HepG2 (cell line): Measurements from ENCODE around the gene SYTL1.

Experiments used
- AGO1 ChIP-seq: fragments of 200-400 bp; formaldehyde crosslinking; IDR thresholded peaks from 2 replicates; pipeline ENCODE4 v1.6.1; 2017; ENCODE audit warnings: mild to moderate bottlenecking, low read depth, low read length, moderate library complexity; ENCODE audit not compliant: poor library complexity, severe bottlenecking
- BHLHE40 ChIP-seq: IDR thresholded peaks from 2 replicates; pipeline ENCODE4 v1.6.1; 2011; ENCODE audit warnings: low read length, improper control_type of control experiment
- CCAR2 ChIP-seq: fragments of 200-400 bp; formaldehyde crosslinking; optimal IDR thresholded peaks from 2 replicates; pipeline ENCODE3; 2018; ENCODE audit warnings: low read depth, mild to moderate bottlenecking, low read length, moderate library complexity
- ELF1 ChIP-seq: sonication (generic); formaldehyde crosslinking; IDR thresholded peaks from 2 replicates; pipeline ENCODE4 v1.4.0; 2020; ENCODE audit warnings: missing genetic modification reagents
- GABPA ChIP-seq, 2 experiments: IDR thresholded peaks; 2 replicates each; pipeline ENCODE4 v1.6.1; 2011 to 2016; ENCODE audit warnings: low read depth in 2 of 2, low read length in 1 of 2, missing biosample characterization in 1 of 2, missing genetic modification characterization in 1 of 2
- NR3C1 ChIP-seq: sonication (generic); formaldehyde crosslinking; IDR thresholded peaks from 2 replicates; pipeline ENCODE4 v1.4.0; 2020; ENCODE audit warnings: missing genetic modification reagents
- ZBTB7A ChIP-seq: sonication (generic); formaldehyde crosslinking; IDR thresholded peaks from 2 replicates; pipeline ENCODE4 v1.8.0; 2022; ENCODE audit warnings: mild to moderate bottlenecking, missing genetic modification reagents
- ZNF256 ChIP-seq: sonication (generic); formaldehyde crosslinking; conservative IDR thresholded peaks from 2 replicates; pipeline ENCODE4 v1.4.0; 2020; ENCODE audit warnings: missing genetic modification reagents
- ZNF354B ChIP-seq: sonication (generic); formaldehyde crosslinking; IDR thresholded peaks from 2 replicates; pipeline ENCODE4 v1.8.0; 2022; ENCODE audit warnings: mild to moderate bottlenecking, missing genetic modification reagents
- ZNF530 ChIP-seq: sonication (generic); formaldehyde crosslinking; IDR thresholded peaks from 2 replicates; pipeline ENCODE4 v1.5.0; 2020; ENCODE audit warnings: low read depth, mild to moderate bottlenecking, missing genetic modification reagents
- TF ChIP-seq, protein P1 (sequence below), 2 experiments: IDR thresholded peaks; 2 replicates each; pipeline ENCODE4 v1.6.1; 2011 to 2012; ENCODE audit warnings: low read length in 2 of 2, borderline replicate concordance in 1 of 2, low read depth in 1 of 2, mild to moderate bottlenecking in 1 of 2, moderate library complexity in 1 of 2
- TF ChIP-seq, protein P2 (sequence below): sonication (generic); formaldehyde crosslinking; IDR thresholded peaks from 2 replicates; pipeline ENCODE4 v1.4.0; 2020; ENCODE audit warnings: mild to moderate bottlenecking, missing genetic modification reagents
- TF ChIP-seq, protein P3 (sequence below): sonication (generic); formaldehyde crosslinking; IDR thresholded peaks from 2 replicates; pipeline ENCODE4 v1.5.0; 2020; ENCODE audit warnings: mild to moderate bottlenecking, missing genetic modification reagents, moderate library complexity
- TF ChIP-seq, protein P4 (sequence below): sonication (generic); formaldehyde crosslinking; IDR thresholded peaks from 2 replicates; pipeline ENCODE4 v1.4.0; 2020; ENCODE audit warnings: mild to moderate bottlenecking, missing genetic modification reagents

DNA sequence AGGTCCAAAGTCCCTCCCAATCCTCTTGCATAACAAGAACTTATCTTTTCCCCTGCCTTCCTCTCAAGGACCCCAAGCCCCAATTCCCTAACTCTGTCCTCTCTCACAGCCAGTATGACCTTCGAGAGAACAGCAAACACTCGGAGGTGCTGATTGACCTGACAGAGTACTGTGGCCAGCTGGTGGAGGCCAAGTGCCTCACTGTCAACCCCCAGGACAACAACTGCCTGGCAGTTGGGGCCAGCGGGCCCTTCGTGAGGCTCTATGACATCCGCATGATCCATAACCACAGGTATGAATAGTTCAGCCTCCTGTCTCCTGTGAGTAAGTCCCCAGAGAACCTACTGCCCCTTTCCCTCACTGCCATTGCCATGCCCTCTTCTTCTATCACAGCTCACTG is 49.7 kb upstream of the SYTL1 start:
- TF ChIP-seq ZNF530 (CRISPR knock-in tag) = no peak
- TF ChIP-seq, protein P1, sequence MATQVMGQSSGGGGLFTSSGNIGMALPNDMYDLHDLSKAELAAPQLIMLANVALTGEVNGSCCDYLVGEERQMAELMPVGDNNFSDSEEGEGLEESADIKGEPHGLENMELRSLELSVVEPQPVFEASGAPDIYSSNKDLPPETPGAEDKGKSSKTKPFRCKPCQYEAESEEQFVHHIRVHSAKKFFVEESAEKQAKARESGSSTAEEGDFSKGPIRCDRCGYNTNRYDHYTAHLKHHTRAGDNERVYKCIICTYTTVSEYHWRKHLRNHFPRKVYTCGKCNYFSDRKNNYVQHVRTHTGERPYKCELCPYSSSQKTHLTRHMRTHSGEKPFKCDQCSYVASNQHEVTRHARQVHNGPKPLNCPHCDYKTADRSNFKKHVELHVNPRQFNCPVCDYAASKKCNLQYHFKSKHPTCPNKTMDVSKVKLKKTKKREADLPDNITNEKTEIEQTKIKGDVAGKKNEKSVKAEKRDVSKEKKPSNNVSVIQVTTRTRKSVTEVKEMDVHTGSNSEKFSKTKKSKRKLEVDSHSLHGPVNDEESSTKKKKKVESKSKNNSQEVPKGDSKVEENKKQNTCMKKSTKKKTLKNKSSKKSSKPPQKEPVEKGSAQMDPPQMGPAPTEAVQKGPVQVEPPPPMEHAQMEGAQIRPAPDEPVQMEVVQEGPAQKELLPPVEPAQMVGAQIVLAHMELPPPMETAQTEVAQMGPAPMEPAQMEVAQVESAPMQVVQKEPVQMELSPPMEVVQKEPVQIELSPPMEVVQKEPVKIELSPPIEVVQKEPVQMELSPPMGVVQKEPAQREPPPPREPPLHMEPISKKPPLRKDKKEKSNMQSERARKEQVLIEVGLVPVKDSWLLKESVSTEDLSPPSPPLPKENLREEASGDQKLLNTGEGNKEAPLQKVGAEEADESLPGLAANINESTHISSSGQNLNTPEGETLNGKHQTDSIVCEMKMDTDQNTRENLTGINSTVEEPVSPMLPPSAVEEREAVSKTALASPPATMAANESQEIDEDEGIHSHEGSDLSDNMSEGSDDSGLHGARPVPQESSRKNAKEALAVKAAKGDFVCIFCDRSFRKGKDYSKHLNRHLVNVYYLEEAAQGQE (IDR thresholded peaks at IDR 0.05; ENCODE audit: borderline replicate concordance in 1 of 2, low read depth in 1 of 2, low read length in 2 of 2) = no peak
- TF ChIP-seq, protein P2, sequence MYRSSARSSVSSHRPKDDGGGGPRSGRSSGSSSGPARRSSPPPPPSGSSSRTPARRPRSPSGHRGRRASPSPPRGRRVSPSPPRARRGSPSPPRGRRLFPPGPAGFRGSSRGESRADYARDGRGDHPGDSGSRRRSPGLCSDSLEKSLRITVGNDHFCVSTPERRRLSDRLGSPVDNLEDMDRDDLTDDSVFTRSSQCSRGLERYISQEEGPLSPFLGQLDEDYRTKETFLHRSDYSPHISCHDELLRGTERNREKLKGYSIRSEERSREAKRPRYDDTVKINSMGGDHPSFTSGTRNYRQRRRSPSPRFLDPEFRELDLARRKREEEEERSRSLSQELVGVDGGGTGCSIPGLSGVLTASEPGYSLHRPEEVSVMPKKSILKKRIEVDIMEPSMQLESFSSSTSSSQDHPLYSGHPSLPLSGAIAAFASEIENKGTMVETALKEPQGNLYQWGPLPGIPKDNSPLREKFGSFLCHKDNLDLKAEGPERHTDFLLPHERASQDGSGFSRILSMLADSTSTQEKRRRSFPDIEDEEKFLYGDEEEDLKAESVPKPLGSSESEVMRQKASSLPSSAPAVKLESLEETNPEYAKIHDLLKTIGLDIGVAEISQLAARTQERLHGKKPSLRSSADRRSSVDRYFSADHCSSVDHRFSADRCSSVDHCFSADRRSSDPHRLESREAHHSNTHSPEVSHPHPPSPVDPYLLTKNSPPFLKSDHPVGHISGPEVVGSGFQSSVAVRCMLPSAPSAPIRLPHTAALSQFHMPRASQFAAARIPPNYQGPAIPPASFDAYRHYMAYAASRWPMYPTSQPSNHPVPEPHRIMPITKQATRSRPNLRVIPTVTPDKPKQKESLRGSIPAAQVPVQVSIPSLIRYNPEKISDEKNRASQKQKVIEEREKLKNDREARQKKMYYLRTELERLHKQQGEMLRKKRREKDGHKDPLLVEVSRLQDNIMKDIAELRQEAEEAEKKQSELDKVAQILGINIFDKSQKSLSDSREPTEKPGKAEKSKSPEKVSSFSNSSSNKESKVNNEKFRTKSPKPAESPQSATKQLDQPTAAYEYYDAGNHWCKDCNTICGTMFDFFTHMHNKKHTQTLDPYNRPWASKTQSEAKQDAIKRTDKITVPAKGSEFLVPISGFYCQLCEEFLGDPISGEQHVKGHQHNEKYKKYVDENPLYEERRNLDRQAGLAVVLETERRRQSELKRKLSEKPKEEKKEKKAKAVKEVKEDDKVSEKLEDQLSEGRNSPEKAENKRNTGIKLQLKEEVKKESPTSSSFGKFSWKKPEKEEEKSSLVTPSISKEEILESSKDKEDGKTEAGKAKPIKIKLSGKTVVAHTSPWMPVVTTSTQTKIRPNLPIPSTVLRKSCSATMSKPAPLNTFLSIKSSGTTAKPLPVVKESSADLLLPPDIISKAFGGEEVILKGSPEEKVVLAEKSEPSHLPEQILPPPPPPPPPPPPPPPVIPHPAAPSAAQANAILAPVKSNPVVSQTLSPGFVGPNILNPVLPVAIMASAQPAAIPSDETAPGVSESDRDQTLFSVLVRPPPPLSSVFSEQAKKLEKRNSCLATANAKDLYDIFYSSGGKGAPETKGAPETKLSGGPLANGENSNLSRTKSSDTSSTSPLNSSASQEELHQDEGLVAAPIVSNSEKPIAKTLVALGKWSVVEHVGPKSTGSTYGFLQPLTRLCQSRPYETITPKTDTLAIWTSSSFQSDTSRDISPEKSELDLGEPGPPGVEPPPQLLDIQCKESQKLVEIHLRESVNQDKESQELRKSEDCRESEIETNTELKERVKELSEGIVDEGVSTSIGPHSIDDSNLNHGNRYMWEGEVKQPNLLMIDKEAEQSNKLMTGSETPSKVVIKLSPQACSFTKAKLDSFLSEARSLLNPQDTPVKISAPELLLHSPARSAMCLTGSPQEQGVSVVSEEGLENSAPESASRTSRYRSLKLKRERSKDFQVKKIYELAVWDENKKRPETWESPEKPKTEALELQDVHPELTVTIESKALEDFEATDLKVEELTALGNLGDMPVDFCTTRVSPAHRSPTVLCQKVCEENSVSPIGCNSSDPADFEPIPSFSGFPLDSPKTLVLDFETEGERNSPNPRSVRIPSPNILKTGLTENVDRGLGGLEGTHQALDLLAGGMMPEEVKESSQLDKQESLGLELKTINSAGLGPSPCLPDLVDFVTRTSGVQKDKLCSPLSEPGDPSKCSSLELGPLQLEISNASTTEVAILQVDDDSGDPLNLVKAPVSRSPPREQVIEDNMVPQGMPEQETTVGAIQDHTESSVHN (CRISPR knock-in tag) = no peak
- TF ChIP-seq, protein P3, sequence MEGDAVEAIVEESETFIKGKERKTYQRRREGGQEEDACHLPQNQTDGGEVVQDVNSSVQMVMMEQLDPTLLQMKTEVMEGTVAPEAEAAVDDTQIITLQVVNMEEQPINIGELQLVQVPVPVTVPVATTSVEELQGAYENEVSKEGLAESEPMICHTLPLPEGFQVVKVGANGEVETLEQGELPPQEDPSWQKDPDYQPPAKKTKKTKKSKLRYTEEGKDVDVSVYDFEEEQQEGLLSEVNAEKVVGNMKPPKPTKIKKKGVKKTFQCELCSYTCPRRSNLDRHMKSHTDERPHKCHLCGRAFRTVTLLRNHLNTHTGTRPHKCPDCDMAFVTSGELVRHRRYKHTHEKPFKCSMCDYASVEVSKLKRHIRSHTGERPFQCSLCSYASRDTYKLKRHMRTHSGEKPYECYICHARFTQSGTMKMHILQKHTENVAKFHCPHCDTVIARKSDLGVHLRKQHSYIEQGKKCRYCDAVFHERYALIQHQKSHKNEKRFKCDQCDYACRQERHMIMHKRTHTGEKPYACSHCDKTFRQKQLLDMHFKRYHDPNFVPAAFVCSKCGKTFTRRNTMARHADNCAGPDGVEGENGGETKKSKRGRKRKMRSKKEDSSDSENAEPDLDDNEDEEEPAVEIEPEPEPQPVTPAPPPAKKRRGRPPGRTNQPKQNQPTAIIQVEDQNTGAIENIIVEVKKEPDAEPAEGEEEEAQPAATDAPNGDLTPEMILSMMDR (CRISPR knock-in tag) = no peak
- TF ChIP-seq GABPA (IDR thresholded peaks at IDR 0.05; ENCODE audit: low read depth, low read length) = no peak
- no peak for TF ChIP-seq GABPA (CRISPR knock-in tag; IDR thresholded peaks at IDR 0.05; ENCODE audit: low read depth)
- TF ChIP-seq CCAR2 = no peak
- TF ChIP-seq BHLHE40 = no peak
- TF ChIP-seq AGO1 = no peak
- no peak for TF ChIP-seq ELF1 (CRISPR knock-in tag)
- no peak for TF ChIP-seq ZNF354B
- TF ChIP-seq ZBTB7A (CRISPR knock-in tag) = no peak
- TF ChIP-seq ZNF256 (CRISPR knock-in tag) = no peak
- no peak for TF ChIP-seq NR3C1
- TF ChIP-seq, protein P4, sequence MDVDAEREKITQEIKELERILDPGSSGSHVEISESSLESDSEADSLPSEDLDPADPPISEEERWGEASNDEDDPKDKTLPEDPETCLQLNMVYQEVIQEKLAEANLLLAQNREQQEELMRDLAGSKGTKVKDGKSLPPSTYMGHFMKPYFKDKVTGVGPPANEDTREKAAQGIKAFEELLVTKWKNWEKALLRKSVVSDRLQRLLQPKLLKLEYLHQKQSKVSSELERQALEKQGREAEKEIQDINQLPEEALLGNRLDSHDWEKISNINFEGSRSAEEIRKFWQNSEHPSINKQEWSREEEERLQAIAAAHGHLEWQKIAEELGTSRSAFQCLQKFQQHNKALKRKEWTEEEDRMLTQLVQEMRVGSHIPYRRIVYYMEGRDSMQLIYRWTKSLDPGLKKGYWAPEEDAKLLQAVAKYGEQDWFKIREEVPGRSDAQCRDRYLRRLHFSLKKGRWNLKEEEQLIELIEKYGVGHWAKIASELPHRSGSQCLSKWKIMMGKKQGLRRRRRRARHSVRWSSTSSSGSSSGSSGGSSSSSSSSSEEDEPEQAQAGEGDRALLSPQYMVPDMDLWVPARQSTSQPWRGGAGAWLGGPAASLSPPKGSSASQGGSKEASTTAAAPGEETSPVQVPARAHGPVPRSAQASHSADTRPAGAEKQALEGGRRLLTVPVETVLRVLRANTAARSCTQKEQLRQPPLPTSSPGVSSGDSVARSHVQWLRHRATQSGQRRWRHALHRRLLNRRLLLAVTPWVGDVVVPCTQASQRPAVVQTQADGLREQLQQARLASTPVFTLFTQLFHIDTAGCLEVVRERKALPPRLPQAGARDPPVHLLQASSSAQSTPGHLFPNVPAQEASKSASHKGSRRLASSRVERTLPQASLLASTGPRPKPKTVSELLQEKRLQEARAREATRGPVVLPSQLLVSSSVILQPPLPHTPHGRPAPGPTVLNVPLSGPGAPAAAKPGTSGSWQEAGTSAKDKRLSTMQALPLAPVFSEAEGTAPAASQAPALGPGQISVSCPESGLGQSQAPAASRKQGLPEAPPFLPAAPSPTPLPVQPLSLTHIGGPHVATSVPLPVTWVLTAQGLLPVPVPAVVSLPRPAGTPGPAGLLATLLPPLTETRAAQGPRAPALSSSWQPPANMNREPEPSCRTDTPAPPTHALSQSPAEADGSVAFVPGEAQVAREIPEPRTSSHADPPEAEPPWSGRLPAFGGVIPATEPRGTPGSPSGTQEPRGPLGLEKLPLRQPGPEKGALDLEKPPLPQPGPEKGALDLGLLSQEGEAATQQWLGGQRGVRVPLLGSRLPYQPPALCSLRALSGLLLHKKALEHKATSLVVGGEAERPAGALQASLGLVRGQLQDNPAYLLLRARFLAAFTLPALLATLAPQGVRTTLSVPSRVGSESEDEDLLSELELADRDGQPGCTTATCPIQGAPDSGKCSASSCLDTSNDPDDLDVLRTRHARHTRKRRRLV (CRISPR knock-in tag) = no peak
